B cell (primary cell): ENCODE measurements around the gene PPP2R2B. TPM values are rescaled to one million over a fixed set of nuclear protein-coding genes. Genes with fewer than 3 reads are reported as not detected.

ENCODE experiments used
- ATAC-seq: fragments of 200-7000 bp; cut with Tn5 transposase; one replicate; pipeline ENCODE4 v1.10.0; 2021; ENCODE audit warnings: low read depth, mild to moderate bottlenecking, moderate number of reproducible peaks, moderate library complexity
- CTCF ChIA-PET: fragments of 350-600 bp; sonication (Branson Sonifier 250); formaldehyde crosslinking; loops from one replicate; lab custom pipeline; 2021; ENCODE audit warnings: antibody characterized with exemption, inconsistent platforms; lab: Charles Lee
- POLR2A ChIA-PET: fragments of 350-600 bp; sonication (Branson Sonifier 250); formaldehyde crosslinking; loops from one replicate; lab custom pipeline; 2021; ENCODE audit warnings: antibody characterized with exemption; lab: Charles Lee
- DNase-seq: peaks from one replicate; pipeline ENCODE4 v3.0.0; 2013
- H2AFZ ChIP-seq: 2 replicates; pipeline ENCODE4 v1.6.1; 2012; ENCODE audit warnings: mild to moderate bottlenecking, low read depth, low read length; ENCODE audit not compliant: insufficient read depth, poor library complexity, severe bottlenecking
- H3K27ac ChIP-seq, 2 donors: 1 replicate in 1 of 2; 2 replicates in 1 of 2; pipeline ENCODE4 v1.5.1; 2012 to 2013; ENCODE audit warnings: low read length in 2 of 2, mild to moderate bottlenecking in 2 of 2, moderate library complexity in 1 of 2
- H3K27me3 ChIP-seq, 4 experiments: fragments of 200-600 bp in 1 of 4; sonication (generic) in 1 of 4; replicated peaks in 1 of 4; 1 replicate in 2 of 4; 2 replicates in 2 of 4; pipeline versions ENCODE4 v1.6.1 to v1.7.0; 2013 to 2016; ENCODE audit warnings: low read length in 3 of 4, mild to moderate bottlenecking in 2 of 4, mixed read lengths in 1 of 4, moderate library complexity in 1 of 4; ENCODE audit not compliant: insufficient read depth in 4 of 4, control insufficient read depth in 3 of 4; ENCODE audit errors: control extremely low read depth in 1 of 4
- H3K36me3 ChIP-seq, 2 experiments: replicated peaks in 1 of 2; 1 replicate in 1 of 2; 2 replicates in 1 of 2; pipeline versions ENCODE4 v1.6.1 to v1.7.1; 2013; ENCODE audit warnings: low read length in 1 of 2; ENCODE audit not compliant: insufficient read depth in 2 of 2, control insufficient read depth in 1 of 2; ENCODE audit errors: control extremely low read depth in 1 of 2, extremely low read depth in 1 of 2
- H3K4me1 ChIP-seq, 2 donors: fragments of 200-600 bp in 1 of 2; sonication (generic) in 1 of 2; 1 replicate in 1 of 2; 2 replicates in 1 of 2; pipeline versions ENCODE4 v1.5.1 to v1.6.1; 2013 to 2017; ENCODE audit warnings: low read length in 2 of 2; ENCODE audit not compliant: control insufficient read depth in 2 of 2, insufficient read depth in 2 of 2
- H3K4me2 ChIP-seq: replicated peaks from 2 replicates; pipeline ENCODE3; 2012; ENCODE audit warnings: mild to moderate bottlenecking, low read depth, low read length; ENCODE audit not compliant: poor library complexity, severe bottlenecking
- H3K4me3 ChIP-seq, 5 experiments: fragments of 200-600 bp in 1 of 5; sonication (generic) in 1 of 5; 1 replicate in 3 of 5; 2 replicates in 2 of 5; pipeline versions ENCODE4 v1.5.1 to v1.7.0; 2011 to 2016; ENCODE audit warnings: low read length in 4 of 5, mild to moderate bottlenecking in 4 of 5, low read depth in 2 of 5, control low read depth in 1 of 5, moderate library complexity in 1 of 5; ENCODE audit not compliant: insufficient read depth in 1 of 5; ENCODE audit errors: control extremely low read depth in 1 of 5, extremely low read depth in 1 of 5
- H3K79me2 ChIP-seq: fragments of 200-600 bp; sonication (generic); one replicate; pipeline ENCODE4 v1.6.0; 2016; ENCODE audit warnings: low read length; ENCODE audit not compliant: control insufficient read depth, insufficient read depth
- H3K9ac ChIP-seq: fragments of 200-600 bp; sonication (generic); 2 replicates; pipeline ENCODE4 v1.6.1; 2017; ENCODE audit warnings: mild to moderate bottlenecking, low read length, moderate library complexity
- H3K9me3 ChIP-seq, 3 donors: one replicate each; pipeline versions ENCODE4 v1.6.1 to v1.7.1; 2013; ENCODE audit warnings: low read length in 2 of 3; ENCODE audit not compliant: control insufficient read depth in 2 of 3, insufficient read depth in 1 of 3; ENCODE audit errors: control extremely low read depth in 1 of 3
- H4K20me1 ChIP-seq: 2 replicates; pipeline ENCODE4 v1.6.0; 2012; ENCODE audit warnings: mild to moderate bottlenecking, low read length; ENCODE audit not compliant: insufficient read depth, control insufficient read depth, poor library complexity, severe bottlenecking
- H3K27ac Mint-ChIP-seq: one replicate; pipeline ENCODE4 v1.8.0; 2021; ENCODE audit warnings: mixed read lengths
- H3K27me3 Mint-ChIP-seq: one replicate; pipeline ENCODE4 v1.8.0; 2021; ENCODE audit warnings: mixed read lengths
- H3K4me1 Mint-ChIP-seq: one replicate; pipeline ENCODE4 v1.8.0; 2021; ENCODE audit warnings: mixed read lengths
- H3K4me3 Mint-ChIP-seq: one replicate; pipeline ENCODE4 v1.8.0; 2021; ENCODE audit warnings: mixed read lengths
- H3K9me3 Mint-ChIP-seq: one replicate; pipeline ENCODE4 v1.8.0; 2022; ENCODE audit warnings: mixed read lengths; ENCODE audit not compliant: insufficient read depth
- CTCF ChIP-seq: fragments of 200-600 bp; IDR thresholded peaks from one replicate; pipeline ENCODE4 v1.8.0; 2022; ENCODE audit warnings: antibody characterized with exemption, mild to moderate bottlenecking
- EZH2 ChIP-seq: IDR thresholded peaks from 2 replicates; pipeline ENCODE4 v1.6.1; 2012; ENCODE audit warnings: borderline replicate concordance, low read depth, mild to moderate bottlenecking, moderate library complexity, low read length; ENCODE audit not compliant: insufficient read depth, poor library complexity, severe bottlenecking
- WGBS: methylation state at CpG from one replicate; pipeline ENCODE4 v1.1.5; 2013; ENCODE audit warnings: missing lambda C conversion rate; ENCODE audit not compliant: insufficient coverage; 5-methylcytosine and 5-hydroxymethylcytosine counted together
- intact Hi-C: fragments of 100-400 bp; cut with micrococcal nuclease; formaldehyde crosslinking; loops from one replicate; pipeline ENCODE4 v1.10.0; 2022
- polyA plus RNA-seq: library from polyadenylated mRNA; depleted of rRNA; stranded (reverse); fragments of >200 nt; gene quantifications from 2 replicates; pipeline ENCODE4 v1.2.3, GENCODE V29; 2012
- total RNA-seq, 2 donors: library from RNA; stranded (reverse); fragments of 120-200 nt in 1 of 2; gene quantifications; 1 replicate in 1 of 2; 2 replicates in 1 of 2; pipeline versions ENCODE4 v1.2.3 to v1.2.4, GENCODE V29; 2013 to 2022

PPP2R2B gene
- total and polyA plus RNA-seq, 2 donors (not counting 1 experiment from before 2014, with no cell fraction given): 0.03 TPM; not detected in 1

GRCh38 chr5:146641941-146642340 lies 236.6 kb downstream of the PPP2R2B start:
- no peak overlapping the region for H3K27ac Mint-ChIP-seq
- no peak for TF ChIP-seq CTCF
- no peaks in the 10 kb centered on the region for H3K79me2 ChIP-seq
- DNase-seq (no peak), ATAC-seq (no peak)
- H3K27ac ChIP-seq: no peak overlapping the region
- 100% methylated on average over 2 of the region's 3 CpGs for WGBS
- no peaks in the 10 kb centered on the region for H3K9me3 Mint-ChIP-seq
- no peak overlapping the region for H3K4me3 Mint-ChIP-seq
- no peaks in the 10 kb centered on the region for H3K4me1 Mint-ChIP-seq
- no peaks in the 10 kb centered on the region for H3K4me1 ChIP-seq
- CTCF ChIA-PET: no interaction called here
- H3K27me3 ChIP-seq: no peaks in the 10 kb centered on the region
- H3K27me3 Mint-ChIP-seq: no peaks in the 10 kb centered on the region
- H3K36me3 ChIP-seq: no peaks in the 10 kb centered on the region
- no peak overlapping the region for H3K9ac ChIP-seq
- H3K4me2 ChIP-seq: no peak overlapping the region
- intact Hi-C loops: no loop called here
- peaks cover 0 to 2% (median 0%) of the 10 kb centered on the region in 3 donors for H3K9me3 ChIP-seq
- H4K20me1 ChIP-seq: no peaks in the 10 kb centered on the region
- no peak overlapping the region for H2AFZ ChIP-seq
- POLR2A ChIA-PET: no interaction called here
- H3K4me3 ChIP-seq: no peak overlapping the region

- Histone ChIP-seq H3K4me2 (no peak overlapping the region), H3K27me3 (no peaks in the 10 kb centered on the region), H3K36me3 (no peaks in the 10 kb centered on the region), H3K9ac (no peak overlapping the region), H3K4me3 (no peak overlapping the region), H3K27ac (no peak overlapping the region), H3K4me1 (no peaks in the 10 kb centered on the region), H3K79me2 (no peaks in the 10 kb centered on the region), H2AFZ (no peak overlapping the region), H3K9me3 (peaks cover 0 to 2% (median 0%) of the 10 kb centered on the region in 3 donors), H4K20me1 (no peaks in the 10 kb centered on the region)
- intact Hi-C loops: no loop called here
- ATAC-seq (no peak), DNase-seq (no peak)
- TF ChIP-seq CTCF (no peak), EZH2 (no peak)
- Mint-ChIP-seq H3K27me3 (no peaks in the 10 kb centered on the region), H3K9me3 (no peaks in the 10 kb centered on the region), H3K4me1 (no peaks in the 10 kb centered on the region), H3K4me3 (no peak overlapping the region), H3K27ac (no peak overlapping the region)
- ChIA-PET POLR2A (no interaction called here), CTCF (no interaction called here)
- 87% methylated on average over 4 of the region's 7 CpGs for WGBS
Observed at GRCh38 chr5:146640285-146640896, 238.2 kb downstream of the PPP2R2B start.
